NCI-H1105 treated with DMSO at 0.1 percent for 48 hours (cell line): ENCODE data around the gene CDHR1.

Source experiments
- DNase-seq: peaks from one replicate; lab custom pipeline; 2025; lab: John Stamatoyannopoulos, UW

The CDHR1 gene

GRCh38 chr10:84233940-84234339, 39.6 kb downstream of the CDHR1 start:
- no peak for DNase-seq

GRCh38 chr10:84234479-84234878, 40.1 kb downstream of the CDHR1 start:
- no peak for DNase-seq

GRCh38 chr10:84235096-84235495, 40.8 kb downstream of the CDHR1 start:
- DNase-seq = no peak

GRCh38 chr10:84236807-84237198, 42.5 kb downstream of the CDHR1 start:
- no peak for DNase-seq

- no peak for DNase-seq
These were observed 43.1 kb downstream of the CDHR1 start for GRCh38 chr10:84237199-84238051.

- no peak for DNase-seq
These were observed 44.6 kb downstream of the CDHR1 start for GRCh38 chr10:84238909-84239308.

GRCh38 chr10:84241185-84241790, 47.0 kb downstream of the CDHR1 start, which contains the start of gene LRIT1:
Gene LRIT1, minus strand, starts transcription at chr10:84241546. Its CDS starts 107 bp downstream, at chr10:84241439.
- no peak for DNase-seq

- no peak for DNase-seq
These were observed 49.4 kb downstream of the CDHR1 start for GRCh38 chr10:84243759-84244158.

GRCh38 chr10:84244651-84245270, 50.4 kb downstream of the CDHR1 start, which contains the start of gene RGR:
Gene RGR, plus strand, starts transcription at chr10:84245053. Its CDS starts 38 bp downstream, at chr10:84245091.
- DNase-seq = no peak

- DNase-seq = no peak
These were observed 53.2 kb downstream of the CDHR1 start for GRCh38 chr10:84247496-84247895.

- no peak for DNase-seq
These were observed 54.5 kb downstream of the CDHR1 start for GRCh38 chr10:84248794-84249193.

GRCh38 chr10:84254552-84255478, 60.5 kb downstream of the CDHR1 start:
- no peak for DNase-seq

GRCh38 chr10:84256510-84257342, 62.4 kb downstream of the CDHR1 start:
- no peak for DNase-seq

GRCh38 chr10:84257343-84258020, 63.1 kb downstream of the CDHR1 start:
- no peak for DNase-seq

GRCh38 chr10:84258034-84258695, 63.8 kb downstream of the CDHR1 start:
- no peak for DNase-seq

- no peak for DNase-seq
These were observed 67.0 kb downstream of the CDHR1 start for GRCh38 chr10:84261236-84261915.

- DNase-seq = no peak
These were observed 68.0 kb downstream of the CDHR1 start for GRCh38 chr10:84262190-84262956.

GRCh38 chr10:84263716-84264115, 69.4 kb downstream of the CDHR1 start:
- DNase-seq = no peak
